ENCODE results near the gene SHC1.

The SHC1 gene

DNA sequence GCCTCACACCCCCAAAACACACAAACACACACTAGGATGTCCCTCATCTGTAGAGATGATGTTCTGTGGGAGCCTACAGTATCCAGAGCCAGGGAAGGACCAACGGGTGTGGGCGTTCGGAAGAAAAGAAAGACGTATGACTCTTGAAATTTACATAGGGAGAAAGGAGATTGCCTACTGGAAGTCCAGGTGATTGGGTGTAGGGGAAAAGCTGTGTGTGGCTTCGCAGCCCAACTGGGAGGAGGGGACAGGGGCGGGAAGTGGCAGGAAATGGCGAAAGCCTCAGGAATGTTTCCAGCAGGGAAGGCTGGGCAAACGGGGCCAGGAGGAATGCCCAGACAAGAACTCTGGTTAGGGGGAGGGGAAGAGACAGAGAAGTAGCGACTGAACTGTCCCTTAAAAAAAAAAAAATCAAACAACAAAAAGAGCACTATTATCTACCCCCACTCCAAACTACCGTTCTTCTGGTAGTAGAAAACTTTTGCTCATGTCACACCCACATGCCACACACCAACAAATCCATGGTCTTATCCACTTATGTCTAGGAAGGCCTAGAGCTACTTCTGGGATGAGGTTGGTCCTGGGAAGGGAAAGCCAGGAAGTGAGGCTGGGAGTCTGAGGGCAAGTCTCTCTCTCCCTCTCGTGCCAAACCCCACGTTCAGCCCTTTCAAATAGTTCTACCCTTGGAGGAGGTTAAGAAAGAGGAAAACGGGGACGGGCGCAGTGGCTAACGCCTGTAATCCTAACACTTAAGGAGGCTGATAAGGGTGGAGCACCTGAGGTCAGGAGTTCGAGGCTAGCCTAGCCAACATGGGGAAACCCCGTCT lies 2.2 kb upstream of the SHC1 start:
- Histone ChIP-seq H3K4me3 (ENCODE audit: insufficient read depth, low read depth, low read length) (peak overlapping the region; percentile 64), H3K9me3 (ENCODE audit: control insufficient read depth, low read length) (no peaks in the 10 kb centered on the region), H3K27me3 (ENCODE audit: control insufficient read depth, insufficient read depth, low read length, poor library complexity, severe bottlenecking) (no peaks in the 10 kb centered on the region), H3K4me1 (ENCODE audit: control insufficient read depth, insufficient read depth, low read length) (peaks cover 50% of the 10 kb centered on the region), H3K36me3 (ENCODE audit: control insufficient read depth, insufficient read depth, low read length) (peaks cover 6% of the 10 kb centered on the region), H3K27ac (ENCODE audit: insufficient read depth, low read depth, low read length, poor library complexity, severe bottlenecking) (peak overlapping the region; percentile 89)
- 10% methylated on average over 17 to 18 of the region's 18 CpGs for WGBS, 2 experiments

GRCh38 chr1:154972213-154972516 lies 1.6 kb upstream of the SHC1 start:
- peaks cover 6% of the 10 kb centered on the region for H3K36me3 ChIP-seq (ENCODE audit: control insufficient read depth, insufficient read depth, low read length)
- no peaks in the 10 kb centered on the region for H3K27me3 ChIP-seq (ENCODE audit: control insufficient read depth, insufficient read depth, low read length, poor library complexity, severe bottlenecking)
- H3K9me3 ChIP-seq (ENCODE audit: control insufficient read depth, low read length): no peaks in the 10 kb centered on the region
- H3K27ac ChIP-seq (ENCODE audit: insufficient read depth, low read depth, low read length, poor library complexity, severe bottlenecking): peak overlapping the region; percentile 89
- WGBS, 2 experiments: 0 to 29% methylated on average over 1 to 3 of the region's 3 CpGs
- peaks cover 50% of the 10 kb centered on the region for H3K4me1 ChIP-seq (ENCODE audit: control insufficient read depth, insufficient read depth, low read length)
- H3K4me3 ChIP-seq (ENCODE audit: insufficient read depth, low read depth, low read length): peak overlapping the region; percentile 25

DNA sequence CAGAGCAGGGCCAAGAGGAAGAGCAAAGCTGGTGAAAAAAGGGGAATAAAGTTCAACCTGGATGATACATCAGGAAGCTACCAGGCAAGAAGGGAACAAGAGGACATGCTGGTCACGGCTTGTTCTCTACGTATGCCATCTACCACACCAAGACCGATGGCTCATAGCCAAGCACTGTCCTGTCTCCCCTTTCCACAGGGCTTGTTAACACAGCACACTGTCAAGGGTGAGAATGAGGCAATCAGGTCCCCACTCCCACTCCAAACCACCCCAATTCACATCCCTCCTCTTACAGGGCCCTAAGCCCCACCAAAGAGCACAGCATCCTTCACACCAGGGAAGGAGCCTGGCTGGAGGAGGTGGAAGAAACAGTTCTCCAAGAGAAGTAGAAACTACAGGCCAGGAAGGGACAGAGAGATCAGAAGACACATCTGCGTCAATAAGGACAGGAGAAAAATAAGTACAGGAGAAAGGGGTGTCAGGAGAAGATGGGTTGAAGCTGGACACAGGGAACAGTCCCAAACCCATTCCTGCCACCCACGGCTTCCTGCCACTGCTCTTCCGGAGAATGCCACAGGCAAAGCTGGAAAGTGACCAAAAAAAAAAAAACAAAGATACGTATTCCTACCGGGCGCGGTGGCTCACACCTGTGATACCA lies 923 bp upstream of the SHC1 start:
- peaks cover 12% of the 10 kb centered on the region for H3K36me3 ChIP-seq (ENCODE audit: control insufficient read depth, insufficient read depth, low read length)
- no peaks in the 10 kb centered on the region for H3K9me3 ChIP-seq (ENCODE audit: control insufficient read depth, low read length)
- H3K4me3 ChIP-seq (ENCODE audit: insufficient read depth, low read depth, low read length): peak overlapping the region; percentile 64
- peak overlapping the region; percentile 93 for H3K27ac ChIP-seq (ENCODE audit: insufficient read depth, low read depth, low read length, poor library complexity, severe bottlenecking)
- no peaks in the 10 kb centered on the region for H3K27me3 ChIP-seq (ENCODE audit: control insufficient read depth, insufficient read depth, low read length, poor library complexity, severe bottlenecking)
- peaks cover 46% of the 10 kb centered on the region for H3K4me1 ChIP-seq (ENCODE audit: control insufficient read depth, insufficient read depth, low read length)
- 66 to 75% methylated on average over 10 of the region's 10 CpGs for WGBS, 2 experiments

- no peaks in the 10 kb centered on the region for H3K27me3 ChIP-seq (ENCODE audit: control insufficient read depth, insufficient read depth, low read length, poor library complexity, severe bottlenecking)
- peaks cover 20% of the 10 kb centered on the region for H3K36me3 ChIP-seq (ENCODE audit: control insufficient read depth, insufficient read depth, low read length)
- H3K4me3 ChIP-seq (ENCODE audit: insufficient read depth, low read depth, low read length): peak overlapping the region; percentile 64
- 4 to 7% methylated on average over 22 of the region's 22 CpGs for WGBS, 2 experiments
- H3K9me3 ChIP-seq (ENCODE audit: control insufficient read depth, low read length): no peaks in the 10 kb centered on the region
- H3K27ac ChIP-seq (ENCODE audit: insufficient read depth, low read depth, low read length, poor library complexity, severe bottlenecking): no peak overlapping the region
- H3K4me1 ChIP-seq (ENCODE audit: control insufficient read depth, insufficient read depth, low read length): peaks cover 40% of the 10 kb centered on the region
Observed at GRCh38 chr1:154969860-154970452, 591 bp downstream of the SHC1 start.

GRCh38 chr1:154969246-154969645 lies 1.3 kb downstream of the SHC1 start:
- 12 to 15% methylated on average over 4 to 5 of the region's 5 CpGs for WGBS, 2 experiments
- Histone ChIP-seq H3K4me1 (ENCODE audit: control insufficient read depth, insufficient read depth, low read length) (peaks cover 40% of the 10 kb centered on the region), H3K27me3 (ENCODE audit: control insufficient read depth, insufficient read depth, low read length, poor library complexity, severe bottlenecking) (no peaks in the 10 kb centered on the region), H3K27ac (ENCODE audit: insufficient read depth, low read depth, low read length, poor library complexity, severe bottlenecking) (no peak overlapping the region), H3K9me3 (ENCODE audit: control insufficient read depth, low read length) (no peaks in the 10 kb centered on the region), H3K4me3 (ENCODE audit: insufficient read depth, low read depth, low read length) (peak overlapping the region; percentile 64), H3K36me3 (ENCODE audit: control insufficient read depth, insufficient read depth, low read length) (peaks cover 20% of the 10 kb centered on the region)

GRCh38 chr1:154968731-154969130 lies 1.8 kb downstream of the SHC1 start:
- H3K9me3 ChIP-seq (ENCODE audit: control insufficient read depth, low read length): no peaks in the 10 kb centered on the region
- H3K27me3 ChIP-seq (ENCODE audit: control insufficient read depth, insufficient read depth, low read length, poor library complexity, severe bottlenecking): no peaks in the 10 kb centered on the region
- peaks cover 40% of the 10 kb centered on the region for H3K4me1 ChIP-seq (ENCODE audit: control insufficient read depth, insufficient read depth, low read length)
- no peak overlapping the region for H3K27ac ChIP-seq (ENCODE audit: insufficient read depth, low read depth, low read length, poor library complexity, severe bottlenecking)
- H3K36me3 ChIP-seq (ENCODE audit: control insufficient read depth, insufficient read depth, low read length): peaks cover 24% of the 10 kb centered on the region
- 83 to 93% methylated on average over 3 of the region's 3 CpGs for WGBS, 2 experiments
- peak overlapping the region; percentile 64 for H3K4me3 ChIP-seq (ENCODE audit: insufficient read depth, low read depth, low read length)

DNA sequence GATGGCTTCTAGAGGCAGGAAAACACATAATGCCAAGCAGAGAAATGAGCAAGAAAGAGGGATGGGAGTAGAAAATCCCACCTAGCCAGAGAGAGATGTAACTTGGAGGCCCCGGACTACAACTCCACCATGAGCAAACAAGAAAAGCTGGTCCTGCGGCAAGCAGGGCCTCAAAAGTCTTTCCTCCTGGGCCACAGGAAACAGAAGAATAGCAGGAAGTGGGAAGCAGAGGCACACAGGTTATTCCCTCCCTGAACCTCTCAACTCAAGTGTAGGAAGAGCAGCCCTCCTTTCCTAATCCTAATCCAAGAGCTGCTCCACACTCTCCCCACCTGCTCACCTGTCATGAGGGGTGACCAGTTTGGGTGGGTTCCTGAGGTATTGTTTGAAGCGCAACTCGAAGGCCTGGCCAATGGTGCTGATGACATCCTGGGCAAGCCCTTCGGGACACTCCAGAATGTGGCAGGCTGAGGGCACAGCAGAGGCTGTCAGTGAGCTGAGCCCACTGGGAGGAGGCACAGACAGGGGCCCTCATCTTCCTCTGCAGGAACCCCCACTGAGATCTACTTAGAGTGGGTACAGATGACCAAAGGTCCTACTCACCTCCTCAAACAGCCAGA lies 3.1 kb downstream of the SHC1 start:
- Histone ChIP-seq H3K36me3 (ENCODE audit: control insufficient read depth, insufficient read depth, low read length) (peaks cover 24% of the 10 kb centered on the region), H3K4me1 (ENCODE audit: control insufficient read depth, insufficient read depth, low read length) (peaks cover 38% of the 10 kb centered on the region), H3K9me3 (ENCODE audit: control insufficient read depth, low read length) (no peaks in the 10 kb centered on the region), H3K27ac (ENCODE audit: insufficient read depth, low read depth, low read length, poor library complexity, severe bottlenecking) (no peak overlapping the region), H3K4me3 (ENCODE audit: insufficient read depth, low read depth, low read length) (no peak overlapping the region), H3K27me3 (ENCODE audit: control insufficient read depth, insufficient read depth, low read length, poor library complexity, severe bottlenecking) (no peaks in the 10 kb centered on the region)
- 95 to 96% methylated on average over 5 of the region's 5 CpGs for WGBS, 2 experiments

- H3K36me3 ChIP-seq (ENCODE audit: control insufficient read depth, insufficient read depth, low read length): peaks cover 24% of the 10 kb centered on the region
Observed at GRCh38 chr1:154966111-154966510, 4.4 kb downstream of the SHC1 start.

GRCh38 chr1:154964359-154964758 lies 6.2 kb downstream of the SHC1 start:
- 91 to 94% methylated on average over 6 of the region's 6 CpGs for WGBS, 2 experiments

More at GRCh38 chr1:154966111-154966510, 4.4 kb downstream of the SHC1 start:
- no peaks in the 10 kb centered on the region for H3K9me3 ChIP-seq (ENCODE audit: control insufficient read depth, low read length)
- H3K4me3 ChIP-seq (ENCODE audit: insufficient read depth, low read depth, low read length): no peak overlapping the region
- H3K27me3 ChIP-seq (ENCODE audit: control insufficient read depth, insufficient read depth, low read length, poor library complexity, severe bottlenecking): no peaks in the 10 kb centered on the region
- H3K4me1 ChIP-seq (ENCODE audit: control insufficient read depth, insufficient read depth, low read length): peaks cover 25% of the 10 kb centered on the region
- 94 to 95% methylated on average over 5 to 7 of the region's 7 CpGs for WGBS, 2 experiments
- H3K27ac ChIP-seq (ENCODE audit: insufficient read depth, low read depth, low read length, poor library complexity, severe bottlenecking): no peak overlapping the region

DNA sequence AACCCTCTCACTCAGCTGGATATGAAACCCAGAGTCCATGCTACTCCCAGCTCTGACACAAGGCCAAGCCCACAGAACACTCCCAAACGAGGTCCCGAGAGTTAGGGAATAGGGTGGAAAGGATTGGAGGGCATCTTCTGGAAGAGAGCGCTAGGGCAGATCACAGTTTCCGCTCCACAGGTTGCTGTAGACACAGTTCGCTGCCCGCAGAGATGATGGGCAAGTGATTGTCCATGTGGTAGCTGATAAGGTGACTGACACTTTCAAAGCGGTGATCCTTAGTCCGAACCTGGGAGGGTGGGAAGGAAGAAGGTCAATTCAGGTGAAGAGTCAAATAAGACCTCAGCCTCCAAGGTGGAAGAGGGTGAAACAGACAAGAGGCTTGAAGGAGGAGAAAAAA lies 6.9 kb downstream of the SHC1 start:
- Histone ChIP-seq H3K9me3 (ENCODE audit: control insufficient read depth, low read length) (no peaks in the 10 kb centered on the region), H3K4me3 (ENCODE audit: insufficient read depth, low read depth, low read length) (no peak overlapping the region), H3K27me3 (ENCODE audit: control insufficient read depth, insufficient read depth, low read length, poor library complexity, severe bottlenecking) (no peaks in the 10 kb centered on the region), H3K4me1 (ENCODE audit: control insufficient read depth, insufficient read depth, low read length) (peaks cover 15% of the 10 kb centered on the region), H3K27ac (ENCODE audit: insufficient read depth, low read depth, low read length, poor library complexity, severe bottlenecking) (no peak overlapping the region), H3K36me3 (ENCODE audit: control insufficient read depth, insufficient read depth, low read length) (peaks cover 34% of the 10 kb centered on the region)
- 95 to 96% methylated on average over 8 of the region's 8 CpGs for WGBS, 2 experiments

More at GRCh38 chr1:154964359-154964758, 6.2 kb downstream of the SHC1 start:
- H3K9me3 ChIP-seq (ENCODE audit: control insufficient read depth, low read length): no peaks in the 10 kb centered on the region
- H3K27me3 ChIP-seq (ENCODE audit: control insufficient read depth, insufficient read depth, low read length, poor library complexity, severe bottlenecking): no peaks in the 10 kb centered on the region
- H3K4me3 ChIP-seq (ENCODE audit: insufficient read depth, low read depth, low read length): no peak overlapping the region
- peaks cover 22% of the 10 kb centered on the region for H3K4me1 ChIP-seq (ENCODE audit: control insufficient read depth, insufficient read depth, low read length)
- H3K27ac ChIP-seq (ENCODE audit: insufficient read depth, low read depth, low read length, poor library complexity, severe bottlenecking): no peak overlapping the region
- H3K36me3 ChIP-seq (ENCODE audit: control insufficient read depth, insufficient read depth, low read length): peaks cover 27% of the 10 kb centered on the region

Measured in ectodermal cell (in vitro differentiated cells).